GM23338 (cell line): ENCODE data around the gene TBC1D7. TPM values are rescaled to one million over a fixed set of nuclear protein-coding genes. Genes with fewer than 3 reads are reported as not detected.

Experiments used
- ATAC-seq: fragments of 200-7000 bp; cut with Tn5 transposase; 3 replicates; pipeline ENCODE4 v1.9.1; 2020
- DNase-seq: peaks from one replicate; pipeline ENCODE4 v3.0.0-alpha.2; 2015; ENCODE audit warnings: low spot score
- H2AFZ ChIP-seq: fragments of 200-600 bp; sonication (generic); 2 replicates; pipeline ENCODE4 v1.8.0; 2016; ENCODE audit warnings: antibody characterized with exemption, mild to moderate bottlenecking, moderate library complexity
- H3F3A ChIP-seq: fragments of 200-600 bp; sonication (generic); replicated peaks from 2 replicates; pipeline ENCODE4 v1.8.0; 2017; ENCODE audit warnings: antibody characterized with exemption, mixed run types, low read depth
- H3K27ac ChIP-seq: fragments of 200-600 bp; sonication (generic); 2 replicates; pipeline ENCODE4 v1.6.1; 2016; ENCODE audit warnings: low read depth
- H3K27me3 ChIP-seq: fragments of 200-600 bp; sonication (generic); 2 replicates; pipeline ENCODE4 v1.8.0; 2016; ENCODE audit warnings: mild to moderate bottlenecking, mixed run types, moderate library complexity; ENCODE audit not compliant: insufficient read depth
- H3K36me3 ChIP-seq: fragments of 200-600 bp; sonication (generic); 2 replicates; pipeline ENCODE4 v1.8.0; 2016; ENCODE audit warnings: mild to moderate bottlenecking; ENCODE audit not compliant: insufficient read depth
- H3K4me1 ChIP-seq: fragments of 200-600 bp; sonication (generic); 2 replicates; pipeline ENCODE4 v1.8.0; 2016; ENCODE audit warnings: mild to moderate bottlenecking, moderate library complexity; ENCODE audit not compliant: insufficient read depth
- H3K4me2 ChIP-seq: fragments of 200-600 bp; sonication (generic); 2 replicates; pipeline ENCODE4 v1.7.1; 2017; ENCODE audit warnings: mixed run types
- H3K4me3 ChIP-seq: fragments of 200-600 bp; sonication (generic); 2 replicates; pipeline ENCODE4 v1.6.1; 2016; ENCODE audit warnings: mixed run types
- H3K79me2 ChIP-seq: fragments of 200-600 bp; sonication (generic); replicated peaks from 2 replicates; pipeline ENCODE4 v1.8.0; 2017; ENCODE audit warnings: mild to moderate bottlenecking; ENCODE audit not compliant: insufficient read depth
- H3K9me2 ChIP-seq: fragments of 200-600 bp; sonication (generic); 2 replicates; pipeline ENCODE4 v1.8.0; 2017; ENCODE audit not compliant: insufficient read depth
- H4K20me1 ChIP-seq: fragments of 200-600 bp; sonication (generic); replicated peaks from 2 replicates; pipeline ENCODE4 v1.8.0; 2017; ENCODE audit warnings: mild to moderate bottlenecking; ENCODE audit not compliant: insufficient read depth
- H3K27ac Mint-ChIP-seq: 2 replicates; pipeline ENCODE4 v1.8.0; 2020; ENCODE audit warnings: inconsistent platforms, mild to moderate bottlenecking, moderate library complexity, mixed read lengths
- H3K27me3 Mint-ChIP-seq: 3 replicates; pipeline ENCODE4 v1.8.0; 2022; ENCODE audit warnings: low read depth, mild to moderate bottlenecking, moderate library complexity, mixed read lengths, inconsistent platforms; ENCODE audit not compliant: insufficient read depth, poor library complexity
- H3K36me3 Mint-ChIP-seq: 3 replicates; pipeline ENCODE4 v1.8.0; 2021; ENCODE audit warnings: low read depth, mild to moderate bottlenecking, inconsistent platforms, moderate library complexity, mixed read lengths
- H3K4me1 Mint-ChIP-seq: 3 replicates; pipeline ENCODE4 v1.8.0; 2020; ENCODE audit warnings: mild to moderate bottlenecking, inconsistent platforms, mixed read lengths
- H3K4me3 Mint-ChIP-seq: 3 replicates; pipeline ENCODE4 v1.8.0; 2021; ENCODE audit warnings: moderate library complexity, mild to moderate bottlenecking, inconsistent platforms, mixed read lengths
- H3K9me3 Mint-ChIP-seq: 3 replicates; pipeline ENCODE4 v1.8.0; 2020; ENCODE audit warnings: moderate library complexity, mild to moderate bottlenecking, inconsistent platforms, mixed read lengths
- CREB1 ChIP-seq: fragments of 250-450 bp; sonication (Bioruptor Pico); IDR thresholded peaks from 2 replicates; pipeline ENCODE4 v1.5.0; 2020; ENCODE audit warnings: low read depth, mild to moderate bottlenecking, moderate library complexity
- CTCF ChIP-seq, 2 experiments: fragments of 200-600 bp in 1 of 2; sonication (generic) in 1 of 2; conservative IDR thresholded peaks; 2 replicates each; pipeline versions ENCODE4 v1.5.1 to v1.6.1; 2016 to 2017; ENCODE audit warnings: antibody characterized with exemption in 2 of 2, low read depth in 2 of 2, mild to moderate bottlenecking in 2 of 2, moderate library complexity in 1 of 2
- ETS1 ChIP-seq: IDR thresholded peaks from 2 replicates; pipeline ENCODE4 v1.6.1; 2016; ENCODE audit warnings: antibody characterized with exemption
- EZH2 ChIP-seq: fragments of 200-600 bp; sonication (generic); IDR thresholded peaks from one replicate; pipeline ENCODE4 v1.8.0; 2017; ENCODE audit warnings: antibody characterized with exemption, mild to moderate bottlenecking, low read depth; ENCODE audit not compliant: unreplicated experiment
- EZH2phosphoT487 ChIP-seq: fragments of 200-600 bp; sonication (generic); IDR thresholded peaks from one replicate; pipeline ENCODE4 v1.8.1; 2018; ENCODE audit warnings: antibody characterized with exemption; ENCODE audit not compliant: unreplicated experiment
- JUNB ChIP-seq: IDR thresholded peaks from one replicate; pipeline ENCODE4 v1.6.1; 2016; ENCODE audit warnings: antibody characterized with exemption; ENCODE audit not compliant: unreplicated experiment
- NANOG ChIP-seq: IDR thresholded peaks from 2 replicates; pipeline ENCODE4 v1.6.1; 2016; ENCODE audit warnings: antibody characterized with exemption, borderline replicate concordance
- POLR2AphosphoS5 ChIP-seq: IDR thresholded peaks from 2 replicates; pipeline ENCODE4 v1.6.1; 2016; ENCODE audit warnings: antibody characterized with exemption, low read depth
- STAT1 ChIP-seq: IDR thresholded peaks from one replicate; pipeline ENCODE4 v1.6.1; 2016; ENCODE audit warnings: antibody characterized with exemption; ENCODE audit not compliant: unreplicated experiment
- ZNF114 ChIP-seq: fragments of 250-450 bp; sonication (Bioruptor Pico); IDR thresholded peaks from 2 replicates; pipeline ENCODE4 v1.5.0; 2020; ENCODE audit warnings: mild to moderate bottlenecking, moderate library complexity
- ZNF331 ChIP-seq: fragments of 250-450 bp; sonication (Bioruptor Pico); IDR thresholded peaks from 2 replicates; pipeline ENCODE4 v1.5.0; 2020; ENCODE audit warnings: low read depth, mild to moderate bottlenecking, moderate library complexity
- polyA plus RNA-seq: library from polyadenylated mRNA; unstranded; fragments of >200 nt; fragmentation: Nextera tagmentation; extraction: Ambion mirVana; gene quantifications from 2 replicates; pipeline ENCODE4 v1.2.1, GENCODE V29; 2016
- total RNA-seq: library from RNA; depleted of rRNA; stranded (reverse); fragments of >200 nt; shearing (Covaris generic); gene quantifications from 2 replicates; pipeline ENCODE4 v1.2.3, GENCODE V29; 2014
- TF ChIP-seq, protein P1 (sequence below): IDR thresholded peaks from one replicate; pipeline ENCODE4 v1.6.1; 2018; ENCODE audit warnings: antibody characterized with exemption; ENCODE audit not compliant: unreplicated experiment
- TF ChIP-seq, protein P2 (sequence below): fragments of 250-450 bp; sonication (Bioruptor Pico); IDR thresholded peaks from 2 replicates; pipeline ENCODE4 v1.5.0; 2020; ENCODE audit warnings: mild to moderate bottlenecking, moderate library complexity

Gene TBC1D7
- total and polyA plus RNA-seq, 2 experiments from 2014 or later: 62.0 to 70.4 TPM

- TF ChIP-seq CREB1 (no peak), EZH2phosphoT487 (no peak), ETS1 (no peak), JUNB (no peak), NANOG (no peak), CTCF (conservative IDR thresholded peaks at IDR 0.05; ENCODE audit: low read depth in 2 of 2) (no peak), POLR2AphosphoS5 (no peak), EZH2 (no peak), ZNF331 (CRISPR knock-in tag) (no peak), STAT1 (no peak), ZNF114 (CRISPR knock-in tag) (no peak)
- TF ChIP-seq, protein P1, sequence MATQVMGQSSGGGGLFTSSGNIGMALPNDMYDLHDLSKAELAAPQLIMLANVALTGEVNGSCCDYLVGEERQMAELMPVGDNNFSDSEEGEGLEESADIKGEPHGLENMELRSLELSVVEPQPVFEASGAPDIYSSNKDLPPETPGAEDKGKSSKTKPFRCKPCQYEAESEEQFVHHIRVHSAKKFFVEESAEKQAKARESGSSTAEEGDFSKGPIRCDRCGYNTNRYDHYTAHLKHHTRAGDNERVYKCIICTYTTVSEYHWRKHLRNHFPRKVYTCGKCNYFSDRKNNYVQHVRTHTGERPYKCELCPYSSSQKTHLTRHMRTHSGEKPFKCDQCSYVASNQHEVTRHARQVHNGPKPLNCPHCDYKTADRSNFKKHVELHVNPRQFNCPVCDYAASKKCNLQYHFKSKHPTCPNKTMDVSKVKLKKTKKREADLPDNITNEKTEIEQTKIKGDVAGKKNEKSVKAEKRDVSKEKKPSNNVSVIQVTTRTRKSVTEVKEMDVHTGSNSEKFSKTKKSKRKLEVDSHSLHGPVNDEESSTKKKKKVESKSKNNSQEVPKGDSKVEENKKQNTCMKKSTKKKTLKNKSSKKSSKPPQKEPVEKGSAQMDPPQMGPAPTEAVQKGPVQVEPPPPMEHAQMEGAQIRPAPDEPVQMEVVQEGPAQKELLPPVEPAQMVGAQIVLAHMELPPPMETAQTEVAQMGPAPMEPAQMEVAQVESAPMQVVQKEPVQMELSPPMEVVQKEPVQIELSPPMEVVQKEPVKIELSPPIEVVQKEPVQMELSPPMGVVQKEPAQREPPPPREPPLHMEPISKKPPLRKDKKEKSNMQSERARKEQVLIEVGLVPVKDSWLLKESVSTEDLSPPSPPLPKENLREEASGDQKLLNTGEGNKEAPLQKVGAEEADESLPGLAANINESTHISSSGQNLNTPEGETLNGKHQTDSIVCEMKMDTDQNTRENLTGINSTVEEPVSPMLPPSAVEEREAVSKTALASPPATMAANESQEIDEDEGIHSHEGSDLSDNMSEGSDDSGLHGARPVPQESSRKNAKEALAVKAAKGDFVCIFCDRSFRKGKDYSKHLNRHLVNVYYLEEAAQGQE: no peak
- TF ChIP-seq, protein P2, sequence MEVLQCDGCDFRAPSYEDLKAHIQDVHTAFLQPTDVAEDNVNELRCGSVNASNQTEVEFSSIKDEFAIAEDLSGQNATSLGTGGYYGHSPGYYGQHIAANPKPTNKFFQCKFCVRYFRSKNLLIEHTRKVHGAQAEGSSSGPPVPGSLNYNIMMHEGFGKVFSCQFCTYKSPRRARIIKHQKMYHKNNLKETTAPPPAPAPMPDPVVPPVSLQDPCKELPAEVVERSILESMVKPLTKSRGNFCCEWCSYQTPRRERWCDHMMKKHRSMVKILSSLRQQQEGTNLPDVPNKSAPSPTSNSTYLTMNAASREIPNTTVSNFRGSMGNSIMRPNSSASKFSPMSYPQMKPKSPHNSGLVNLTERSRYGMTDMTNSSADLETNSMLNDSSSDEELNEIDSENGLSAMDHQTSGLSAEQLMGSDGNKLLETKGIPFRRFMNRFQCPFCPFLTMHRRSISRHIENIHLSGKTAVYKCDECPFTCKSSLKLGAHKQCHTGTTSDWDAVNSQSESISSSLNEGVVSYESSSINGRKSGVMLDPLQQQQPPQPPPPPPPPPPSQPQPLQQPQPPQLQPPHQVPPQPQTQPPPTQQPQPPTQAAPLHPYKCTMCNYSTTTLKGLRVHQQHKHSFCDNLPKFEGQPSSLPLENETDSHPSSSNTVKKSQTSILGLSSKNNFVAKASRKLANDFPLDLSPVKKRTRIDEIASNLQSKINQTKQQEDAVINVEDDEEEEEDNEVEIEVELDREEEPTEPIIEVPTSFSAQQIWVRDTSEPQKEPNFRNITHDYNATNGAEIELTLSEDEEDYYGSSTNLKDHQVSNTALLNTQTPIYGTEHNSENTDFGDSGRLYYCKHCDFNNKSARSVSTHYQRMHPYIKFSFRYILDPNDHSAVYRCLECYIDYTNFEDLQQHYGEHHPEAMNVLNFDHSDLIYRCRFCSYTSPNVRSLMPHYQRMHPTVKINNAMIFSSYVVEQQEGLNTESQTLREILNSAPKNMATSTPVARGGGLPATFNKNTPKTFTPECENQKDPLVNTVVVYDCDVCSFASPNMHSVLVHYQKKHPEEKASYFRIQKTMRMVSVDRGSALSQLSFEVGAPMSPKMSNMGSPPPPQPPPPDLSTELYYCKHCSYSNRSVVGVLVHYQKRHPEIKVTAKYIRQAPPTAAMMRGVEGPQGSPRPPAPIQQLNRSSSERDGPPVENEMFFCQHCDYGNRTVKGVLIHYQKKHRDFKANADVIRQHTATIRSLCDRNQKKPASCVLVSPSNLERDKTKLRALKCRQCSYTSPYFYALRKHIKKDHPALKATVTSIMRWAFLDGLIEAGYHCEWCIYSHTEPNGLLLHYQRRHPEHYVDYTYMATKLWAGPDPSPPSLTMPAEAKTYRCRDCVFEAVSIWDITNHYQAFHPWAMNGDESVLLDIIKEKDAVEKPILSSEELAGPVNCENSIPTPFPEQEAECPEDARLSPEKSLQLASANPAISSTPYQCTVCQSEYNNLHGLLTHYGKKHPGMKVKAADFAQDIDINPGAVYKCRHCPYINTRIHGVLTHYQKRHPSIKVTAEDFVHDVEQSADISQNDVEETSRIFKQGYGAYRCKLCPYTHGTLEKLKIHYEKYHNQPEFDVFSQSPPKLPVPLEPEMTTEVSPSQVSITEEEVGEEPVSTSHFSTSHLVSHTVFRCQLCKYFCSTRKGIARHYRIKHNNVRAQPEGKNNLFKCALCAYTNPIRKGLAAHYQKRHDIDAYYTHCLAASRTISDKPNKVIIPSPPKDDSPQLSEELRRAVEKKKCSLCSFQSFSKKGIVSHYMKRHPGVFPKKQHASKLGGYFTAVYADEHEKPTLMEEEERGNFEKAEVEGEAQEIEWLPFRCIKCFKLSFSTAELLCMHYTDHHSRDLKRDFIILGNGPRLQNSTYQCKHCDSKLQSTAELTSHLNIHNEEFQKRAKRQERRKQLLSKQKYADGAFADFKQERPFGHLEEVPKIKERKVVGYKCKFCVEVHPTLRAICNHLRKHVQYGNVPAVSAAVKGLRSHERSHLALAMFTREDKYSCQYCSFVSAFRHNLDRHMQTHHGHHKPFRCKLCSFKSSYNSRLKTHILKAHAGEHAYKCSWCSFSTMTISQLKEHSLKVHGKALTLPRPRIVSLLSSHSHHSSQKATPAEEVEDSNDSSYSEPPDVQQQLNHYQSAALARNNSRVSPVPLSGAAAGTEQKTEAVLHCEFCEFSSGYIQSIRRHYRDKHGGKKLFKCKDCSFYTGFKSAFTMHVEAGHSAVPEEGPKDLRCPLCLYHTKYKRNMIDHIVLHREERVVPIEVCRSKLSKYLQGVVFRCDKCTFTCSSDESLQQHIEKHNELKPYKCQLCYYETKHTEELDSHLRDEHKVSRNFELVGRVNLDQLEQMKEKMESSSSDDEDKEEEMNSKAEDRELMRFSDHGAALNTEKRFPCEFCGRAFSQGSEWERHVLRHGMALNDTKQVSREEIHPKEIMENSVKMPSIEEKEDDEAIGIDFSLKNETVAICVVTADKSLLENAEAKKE: no peak
- no peak for DNase-seq
- H3K4me1 ChIP-seq: 0 out of 2 replicates have a peak, but pooled peaks cover 5% of the 10 kb centered on the region
- H3F3A ChIP-seq: no peaks in the 10 kb centered on the region
- H2AFZ ChIP-seq: no peak overlapping the region
- no peak overlapping the region for H3K4me2 ChIP-seq
- H3K27ac Mint-ChIP-seq: no peak overlapping the region
- H3K9me3 Mint-ChIP-seq: peaks cover 27% of the 10 kb centered on the region
- H3K36me3 ChIP-seq: no peaks in the 10 kb centered on the region; the same call in 1 of the 2 replicates
- H3K4me3 Mint-ChIP-seq: no peak overlapping the region
- ATAC-seq: no peak; the same call in 2 of the 3 replicates
- H3K36me3 Mint-ChIP-seq: peaks cover 38% of the 10 kb centered on the region
- H3K27me3 Mint-ChIP-seq: peaks cover 15% of the 10 kb centered on the region
- no peaks in the 10 kb centered on the region for H3K27me3 ChIP-seq
- no peak overlapping the region for H3K27ac ChIP-seq
- H3K9me2 ChIP-seq: no peaks in the 10 kb centered on the region
- H3K79me2 ChIP-seq: no peaks in the 10 kb centered on the region
- peaks cover 11% of the 10 kb centered on the region for H3K4me1 Mint-ChIP-seq
- H3K4me3 ChIP-seq: no peak overlapping the region
- H4K20me1 ChIP-seq: no peaks in the 10 kb centered on the region
Measured at GRCh38 chr6:13283331-13283730, 45.0 kb downstream of the TBC1D7 start.
